Right hindlimb (tissue), 1 donor: Measurements from ENCODE around the gene SYCE3.
"Not testable (repeated sequence)": the region's sequence is repeated elsewhere in the genome, so short reads cannot be mapped to it uniquely, and the experiment has no call there.

ENCODE experiments used
- DNase-seq: peaks from one replicate; pipeline ENCODE4 v3.0.0-alpha.2; 2018

Gene SYCE3

GRCh38 chr22:50547263-50547985, 15.3 kb downstream of the SYCE3 start:
- no peak for DNase-seq

GRCh38 chr22:50546326-50547262, 16.1 kb downstream of the SYCE3 start:
- no peak for DNase-seq

GRCh38 chr22:50545522-50546325, 17.0 kb downstream of the SYCE3 start, which contains the start of gene KLHDC7B:
Gene KLHDC7B, plus strand, starts transcription at chr22:50545899. Its CDS starts 345 bp downstream, at chr22:50546244.
- no peak for DNase-seq

- no peak for DNase-seq
Observed at GRCh38 chr22:50544746-50545253, 17.9 kb downstream of the SYCE3 start.

GRCh38 chr22:50544078-50544745, 18.5 kb downstream of the SYCE3 start:
- no peak for DNase-seq

DNA sequence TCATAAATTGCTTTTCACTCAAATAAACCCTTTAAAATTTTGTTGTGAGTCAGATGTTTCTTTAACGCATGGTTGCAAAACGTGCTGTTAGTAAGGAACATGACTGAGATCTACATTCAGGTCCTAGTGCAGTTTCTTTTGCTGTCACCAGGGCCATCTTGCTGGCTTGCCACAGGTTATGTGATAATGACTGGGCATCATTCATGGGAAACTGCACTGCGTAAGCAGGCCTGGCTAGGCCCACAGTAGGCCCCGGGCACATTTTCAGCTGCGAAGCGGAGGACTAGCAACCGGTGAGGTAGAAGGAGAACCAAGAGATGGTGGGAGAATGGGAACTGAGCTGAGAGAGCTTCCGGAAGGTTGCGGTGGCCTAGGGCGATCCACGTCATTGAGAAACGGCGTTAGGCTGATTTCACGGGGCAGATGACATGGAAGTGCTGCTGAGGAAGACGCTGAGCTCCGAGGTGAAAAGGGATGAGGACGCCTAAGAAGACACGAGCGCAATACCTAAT, 20.2 kb downstream of the SYCE3 start:
- DNase-seq, result no peak

DNA sequence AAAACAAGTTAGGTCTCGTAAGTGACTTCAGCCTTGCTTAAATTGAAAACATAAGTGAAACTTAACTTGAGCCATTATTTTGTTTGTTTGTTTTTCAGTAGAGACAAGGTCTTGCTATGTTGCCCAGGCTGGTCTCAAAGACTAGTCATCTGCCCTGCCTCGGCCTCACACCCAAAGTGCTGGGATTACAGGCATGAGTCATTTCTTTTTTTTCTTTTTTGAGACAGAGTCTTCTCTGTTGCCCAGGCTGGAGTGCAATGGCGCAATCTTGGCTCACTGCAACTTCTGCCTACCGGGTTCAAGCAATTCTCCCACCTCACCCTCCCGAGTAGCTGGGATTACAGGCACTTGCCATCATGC, 21.1 kb downstream of the SYCE3 start:
- DNase-seq, result not testable (repeated sequence)

- no peak for DNase-seq
Observed at GRCh38 chr22:50540381-50540780, 22.3 kb downstream of the SYCE3 start.

DNA sequence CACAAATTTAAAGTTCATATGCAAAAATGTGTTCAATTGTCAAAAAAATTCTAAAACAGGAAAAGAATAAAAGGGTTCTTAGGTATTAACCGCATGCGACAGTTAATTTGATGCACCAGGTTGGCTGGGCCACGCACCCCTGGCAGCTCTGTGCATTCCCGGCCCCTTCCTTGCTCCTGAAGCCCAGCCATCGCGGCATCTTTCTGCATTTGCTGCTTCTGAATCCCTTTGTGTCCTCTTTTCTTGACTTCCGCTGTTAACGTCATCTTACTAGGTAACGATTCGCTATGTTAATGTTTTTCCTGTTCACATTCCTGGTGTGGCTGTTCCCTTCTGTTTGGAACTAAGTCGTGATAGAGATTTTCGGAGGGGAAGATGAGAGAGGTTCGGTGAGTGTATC, 25.0 kb downstream of the SYCE3 start:
- DNase-seq, result no peak

- no peak for DNase-seq
Observed at GRCh38 chr22:50536226-50536625, 26.5 kb downstream of the SYCE3 start.

- no peak for DNase-seq
Observed at GRCh38 chr22:50535113-50535512, 27.6 kb downstream of the SYCE3 start.

DNA sequence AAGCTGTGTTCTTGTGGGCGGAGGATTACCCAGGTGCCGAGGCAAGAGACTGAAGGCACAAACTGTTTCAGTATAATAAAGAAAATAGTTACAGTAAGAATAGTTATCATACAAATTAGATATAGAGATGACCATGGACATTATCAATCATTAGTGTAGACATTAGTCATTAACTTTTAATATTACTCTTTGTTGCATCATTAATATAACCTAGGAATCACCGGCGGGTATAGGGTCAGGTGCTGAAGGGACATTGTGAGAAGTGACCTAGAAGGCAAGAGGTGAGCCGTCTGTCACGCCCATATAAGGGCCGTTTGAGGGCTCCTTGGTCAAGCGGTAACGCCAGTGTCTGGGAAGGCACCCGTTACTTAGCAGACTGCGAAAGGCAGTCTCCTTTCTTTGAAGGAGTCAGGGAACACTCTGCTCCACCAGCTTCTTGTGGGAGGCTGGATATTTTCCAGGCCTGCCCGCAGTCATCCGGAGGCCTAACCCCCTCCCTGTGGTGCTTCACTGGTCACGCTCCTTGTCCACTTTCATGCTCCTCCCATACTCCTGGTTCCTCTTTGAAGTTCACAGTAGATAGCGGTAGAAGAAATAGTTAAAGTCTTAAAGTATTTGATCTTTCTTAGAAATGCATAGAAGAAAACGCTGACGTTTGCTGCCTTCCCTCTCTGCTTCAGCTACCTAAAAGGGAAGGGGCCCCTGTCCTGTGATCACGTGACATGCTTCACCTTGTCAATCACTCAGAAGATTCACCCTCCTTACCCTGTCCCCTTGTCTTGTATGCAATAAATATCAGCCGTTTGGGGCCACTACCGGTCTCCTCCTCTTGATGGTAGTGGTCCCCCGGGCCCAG, 28.6 kb downstream of the SYCE3 start:
- DNase-seq, result not testable (repeated sequence)

DNA sequence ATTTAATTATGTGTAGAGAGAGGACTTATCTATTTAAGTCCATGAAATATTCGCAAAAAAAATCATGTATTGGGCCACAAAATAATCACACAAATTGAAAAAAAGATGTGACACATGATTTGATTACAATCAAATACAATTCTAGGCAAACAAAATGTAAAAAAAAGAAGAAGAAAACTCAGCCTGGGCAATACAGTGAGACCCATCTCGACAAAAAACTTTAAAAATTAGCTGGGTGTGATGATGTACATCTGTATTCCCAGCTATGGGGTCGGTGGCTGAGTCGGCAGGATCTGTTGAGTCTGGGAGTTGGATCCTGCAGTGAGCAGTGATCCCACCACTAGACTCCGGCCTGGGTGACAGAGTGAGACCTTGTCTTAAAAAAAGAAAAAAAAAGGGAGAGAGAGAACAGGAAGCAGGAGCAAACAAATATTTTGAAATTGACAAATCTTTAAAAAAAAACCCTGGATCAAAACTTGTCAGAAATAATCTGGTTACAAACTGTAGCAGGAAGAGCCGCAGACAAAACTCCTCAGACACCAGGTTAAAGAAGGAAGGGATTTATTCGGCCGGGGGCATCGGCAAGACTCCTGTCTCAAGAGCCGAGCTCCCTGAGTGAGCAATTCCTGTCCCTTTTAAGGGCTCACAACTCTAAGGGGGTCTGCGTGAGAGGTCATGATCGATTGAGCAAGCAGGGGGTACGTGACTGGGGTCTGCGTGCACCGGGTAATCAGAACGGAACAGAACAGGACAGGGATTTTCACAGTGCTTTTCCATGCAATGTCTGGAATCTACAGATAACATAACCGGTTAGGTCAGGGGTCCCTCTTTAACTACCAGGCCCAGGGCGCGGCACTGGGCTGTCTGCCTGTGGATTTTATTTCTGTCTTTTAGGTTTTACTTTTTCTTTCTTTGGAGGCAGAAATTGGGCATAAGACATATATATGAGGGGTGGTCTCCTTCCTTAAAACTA, 29.6 kb downstream of the SYCE3 start:
- no peak for DNase-seq

- peak; percentile 84 for DNase-seq
Observed at GRCh38 chr22:50531962-50532674, 30.6 kb downstream of the SYCE3 start.

DNA sequence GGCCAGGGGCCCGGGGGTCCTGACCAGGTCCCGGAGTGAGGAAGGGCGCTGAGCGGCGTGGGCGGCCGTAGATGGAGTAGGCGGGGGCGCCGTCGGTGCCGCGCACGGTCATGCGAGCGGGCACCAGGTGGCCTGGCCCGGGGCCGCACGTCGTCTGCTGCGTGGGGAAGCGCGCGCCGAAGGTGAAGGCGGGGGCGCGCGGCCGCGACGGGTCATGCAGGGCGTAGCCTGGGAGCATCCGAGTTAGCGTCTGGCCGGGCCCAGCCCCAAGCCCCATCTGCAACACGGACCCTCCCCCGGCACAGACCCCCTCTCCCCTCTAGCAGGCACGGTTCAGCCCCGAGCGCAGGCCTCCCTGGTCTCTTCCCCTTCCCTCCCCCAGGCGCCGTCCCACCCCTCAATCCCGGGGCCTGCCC, 31.2 kb downstream of the SYCE3 start:
- DNase-seq, result no peak

DNA sequence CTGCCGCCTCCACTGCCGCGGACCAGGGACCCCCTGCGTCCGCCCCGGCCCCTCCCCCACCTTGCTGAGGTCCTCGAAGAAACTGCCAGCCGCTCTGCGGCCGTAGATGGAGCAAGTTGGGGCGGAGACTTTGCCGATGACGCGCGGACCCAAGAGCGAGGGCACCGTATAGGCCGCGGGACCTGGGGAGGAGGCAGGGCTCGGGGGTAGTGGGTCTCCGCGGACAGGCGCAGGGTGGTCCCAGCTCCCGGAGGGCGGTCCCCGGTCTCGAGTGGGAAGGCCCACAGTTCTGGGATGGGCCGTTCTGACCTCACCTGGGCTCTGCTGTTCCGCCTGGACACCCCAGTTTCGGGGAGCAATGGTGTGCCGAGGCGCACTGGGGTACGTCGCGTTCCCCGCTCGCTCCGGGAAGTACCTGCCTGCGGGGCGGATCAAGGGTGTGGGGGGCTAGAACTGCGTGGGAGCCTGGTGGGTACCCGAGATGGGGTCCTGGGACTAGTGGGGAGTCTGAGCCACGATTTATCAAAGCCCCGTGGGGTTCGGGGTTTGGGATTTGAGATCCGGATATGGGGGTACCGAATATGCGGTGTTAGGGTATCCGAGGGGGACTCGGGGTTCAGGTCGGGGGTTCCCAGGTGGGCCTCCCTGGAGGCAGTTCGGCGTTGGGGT, 31.7 kb downstream of the SYCE3 start:
- peak; percentile 81 for DNase-seq

DNA sequence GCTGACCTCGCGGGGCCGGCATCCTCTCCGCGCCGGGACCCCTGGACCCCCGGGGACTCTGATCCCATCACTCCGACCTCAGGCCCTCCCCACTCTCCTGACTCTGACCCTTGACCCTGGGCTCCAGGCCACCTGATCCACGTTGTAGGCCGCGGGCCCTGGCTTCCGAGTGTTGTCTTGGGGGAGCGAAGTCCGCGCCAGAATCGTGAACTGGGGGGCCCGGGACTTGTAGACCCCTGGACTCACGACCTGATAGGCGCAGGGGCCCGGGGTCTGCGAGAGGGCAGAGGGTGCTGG, 32.2 kb downstream of the SYCE3 start:
- DNase-seq, result no peak

GRCh38 chr22:50529897-50530579, 32.7 kb downstream of the SYCE3 start, which contains the start of gene TYMP:
Gene TYMP, minus strand, starts transcription at chr22:50530012. Its CDS starts 303 bp downstream, at chr22:50529709.
- DNase-seq, result peak; percentile 85
